Activated T-helper 2 cell treated with anti-CD3 and anti-CD28 coated beads, Interferon-gamma antibody, Interleukin-2, Interleukin-4, amounts not matched to agents 10 μg/mL and 5 μg/mL and 100 μg/mL, durations not matched to agents 14 hours and 24 hours and 36 hours (primary cell): Measurements from ENCODE around the gene NOS3. TPM values are rescaled to one million over a fixed set of nuclear protein-coding genes. Genes with fewer than 3 reads are reported as not detected.
A peak's percentile ranks its signal among the peaks of the same experiment; 100 is the strongest.
"Not testable (repeated sequence)": the region's sequence is repeated elsewhere in the genome, so short reads cannot be mapped to it uniquely, and the experiment has no call there.

Experiments
- DNase-seq: peaks from one replicate; pipeline ENCODE4 v3.0.0; 2021; ENCODE audit warnings: low spot score
- H3K27ac Mint-ChIP-seq: one replicate; pipeline ENCODE4 v1.8.0; 2021; ENCODE audit warnings: mixed read lengths
- H3K27me3 Mint-ChIP-seq: one replicate; pipeline ENCODE4 v1.8.0; 2021; ENCODE audit warnings: low read depth, mixed read lengths
- H3K36me3 Mint-ChIP-seq: one replicate; pipeline ENCODE4 v1.8.0; 2021; ENCODE audit warnings: low read depth, mixed read lengths
- H3K4me1 Mint-ChIP-seq: one replicate; pipeline ENCODE4 v1.8.0; 2021; ENCODE audit warnings: low read depth, mixed read lengths
- H3K4me3 Mint-ChIP-seq: one replicate; pipeline ENCODE4 v1.8.0; 2021; ENCODE audit warnings: low read depth, mild to moderate bottlenecking, moderate library complexity, mixed read lengths
- H3K9me3 Mint-ChIP-seq: one replicate; pipeline ENCODE4 v1.8.0; 2021; ENCODE audit warnings: mixed read lengths
- intact Hi-C: fragments of 100-400 bp; cut with micrococcal nuclease; formaldehyde crosslinking; loops from one replicate; pipeline ENCODE4 v1.15.1; 2023
- total RNA-seq: library from RNA; stranded (reverse); gene quantifications from 2 replicates; pipeline ENCODE4 v1.2.3, GENCODE V29; 2022

Gene NOS3
- total RNA-seq, 1 donor from 2014 or later: 9.8 TPM

DNA sequence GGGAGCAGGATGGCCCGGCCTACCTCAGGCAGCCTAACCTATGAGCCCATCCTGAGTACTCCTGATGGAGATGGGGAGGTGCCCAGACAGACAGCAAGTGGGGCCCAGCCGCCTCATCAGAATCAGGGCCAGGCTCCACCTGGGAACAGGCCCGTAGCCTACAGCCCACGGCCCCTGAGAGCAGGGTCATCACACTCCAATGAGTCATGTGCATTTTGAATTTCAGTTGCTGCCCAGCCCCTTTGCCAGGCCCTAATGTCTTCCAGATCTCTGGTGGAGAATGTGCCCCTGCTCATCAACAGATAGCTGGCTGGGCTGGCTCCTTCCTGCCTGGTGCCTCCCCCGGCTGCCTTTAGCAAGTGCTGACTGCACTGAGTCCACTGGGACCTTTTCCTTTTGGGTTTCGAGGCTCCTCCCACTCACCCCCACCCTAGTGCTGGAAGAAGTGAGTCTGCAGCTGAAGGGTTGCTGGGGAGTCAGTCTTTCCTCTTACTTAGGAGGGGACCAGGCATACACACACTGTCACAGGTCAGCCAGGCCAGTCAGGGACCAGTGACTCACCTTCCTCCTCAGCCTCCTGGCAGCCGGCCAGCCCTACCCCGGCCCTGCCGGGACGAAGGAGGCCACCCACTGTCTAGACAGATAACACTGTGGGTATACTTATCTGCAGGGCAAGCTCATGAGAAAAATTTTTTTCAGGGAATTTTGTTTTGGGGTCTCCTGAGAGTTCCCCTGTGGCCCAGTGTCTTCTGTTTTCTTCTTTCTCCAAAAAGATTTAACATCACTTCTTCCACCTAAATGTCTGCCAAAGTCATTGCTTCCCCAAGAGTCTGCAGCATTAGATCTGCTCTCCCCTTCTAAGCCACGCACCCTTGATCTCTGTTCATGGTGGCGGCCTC, 48.4 kb downstream of the NOS3 start:
- H3K4me3 Mint-ChIP-seq: no peak overlapping the region
- H3K27ac Mint-ChIP-seq: peak overlapping the region; percentile 91
- H3K27me3 Mint-ChIP-seq: no peaks in the 10 kb centered on the region
- peaks cover 15% of the 10 kb centered on the region for H3K4me1 Mint-ChIP-seq
- intact Hi-C loops: loop anchor here (1.0 kb wide), 2 partner anchors 11 to 19 kb away; partner anchors contain the start of gene ABCB8
- H3K36me3 Mint-ChIP-seq: peaks cover 20% of the 10 kb centered on the region
- no peak for DNase-seq
- no peaks in the 10 kb centered on the region for H3K9me3 Mint-ChIP-seq

DNA sequence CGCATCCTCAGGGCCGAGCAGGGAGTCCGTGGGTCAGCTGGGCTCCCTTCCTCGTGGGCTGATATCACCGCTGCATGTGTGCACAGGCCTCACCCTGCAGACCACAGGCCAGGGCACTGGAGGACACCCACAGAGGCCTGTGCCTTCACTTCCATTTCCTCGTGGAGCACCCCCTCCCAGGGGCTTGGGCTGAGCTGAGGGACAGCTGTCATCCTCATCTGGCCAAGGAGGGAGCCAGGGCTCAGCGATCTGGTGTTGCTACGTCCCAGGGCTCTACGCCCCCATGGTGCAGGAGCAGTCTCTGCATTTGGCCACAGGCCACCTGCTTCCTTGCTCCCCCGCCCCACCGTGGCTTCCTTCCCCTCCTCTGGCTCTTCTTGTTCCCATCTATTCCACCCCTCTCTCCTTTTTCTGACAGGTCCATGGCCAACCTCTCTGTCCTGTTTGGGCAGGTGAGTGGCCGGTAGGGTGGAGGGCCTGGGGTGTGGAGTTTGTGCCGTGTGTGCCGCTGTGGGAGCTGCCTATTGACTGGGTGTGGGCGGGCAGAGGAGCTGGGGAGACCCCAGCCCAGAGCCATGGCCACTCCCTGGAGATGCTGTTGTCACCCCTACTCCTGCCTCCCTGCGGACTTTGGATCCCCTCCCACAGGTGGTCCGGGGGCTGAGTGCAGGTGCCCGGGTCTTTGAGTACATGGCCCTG, 49.2 kb downstream of the NOS3 start:
- peak overlapping the region; percentile 91 for H3K27ac Mint-ChIP-seq
- peaks cover 15% of the 10 kb centered on the region for H3K4me1 Mint-ChIP-seq
- H3K4me3 Mint-ChIP-seq: no peak overlapping the region
- H3K9me3 Mint-ChIP-seq: no peaks in the 10 kb centered on the region
- no peak for DNase-seq
- no peaks in the 10 kb centered on the region for H3K27me3 Mint-ChIP-seq
- H3K36me3 Mint-ChIP-seq: peaks cover 19% of the 10 kb centered on the region
- intact Hi-C loops: loop anchor here (1.0 kb wide), 2 partner anchors 12 to 18 kb away; partner anchors contain the start of gene ABCB8

DNA sequence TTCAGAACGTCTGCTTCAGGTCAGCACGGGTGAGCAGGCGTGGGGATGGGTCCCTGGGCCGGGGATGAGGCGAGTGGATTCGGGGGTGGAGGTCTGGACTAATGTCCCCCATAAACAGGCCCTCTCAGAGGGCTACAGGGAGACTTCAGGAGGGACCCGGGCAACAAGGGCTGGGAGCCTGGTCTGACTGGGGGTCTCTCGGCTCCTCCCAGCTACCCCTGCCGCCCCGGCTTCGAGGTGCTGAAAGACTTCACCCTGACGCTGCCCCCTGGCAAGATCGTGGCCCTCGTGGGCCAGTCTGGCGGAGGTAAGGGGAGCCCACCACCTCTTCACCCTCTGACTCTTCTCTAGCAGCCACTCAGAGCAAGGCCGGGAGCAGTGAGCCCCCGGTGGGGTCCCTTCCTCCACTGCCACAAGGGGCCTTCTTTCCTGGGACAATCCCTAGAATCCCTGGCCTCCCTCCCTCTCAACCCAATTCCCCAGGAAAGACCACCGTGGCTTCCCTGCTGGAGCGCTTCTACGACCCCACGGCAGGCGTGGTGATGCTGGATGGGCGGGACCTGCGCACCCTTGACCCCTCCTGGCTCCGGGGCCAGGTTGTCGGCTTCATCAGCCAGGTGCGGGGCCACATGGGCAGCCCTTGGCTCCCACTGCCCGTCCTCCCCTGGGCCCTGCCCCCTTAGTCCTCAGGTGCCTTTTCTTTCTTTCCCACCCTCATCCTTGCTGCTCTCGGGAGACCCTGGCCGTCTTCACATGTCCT, 50.0 kb downstream of the NOS3 start:
- Mint-ChIP-seq H3K27me3 (no peaks in the 10 kb centered on the region), H3K27ac (no peak overlapping the region), H3K4me1 (peaks cover 15% of the 10 kb centered on the region), H3K4me3 (no peak overlapping the region), H3K9me3 (no peaks in the 10 kb centered on the region), H3K36me3 (peaks cover 14% of the 10 kb centered on the region)
- no peak for DNase-seq
- intact Hi-C loops: no loop called here

DNA sequence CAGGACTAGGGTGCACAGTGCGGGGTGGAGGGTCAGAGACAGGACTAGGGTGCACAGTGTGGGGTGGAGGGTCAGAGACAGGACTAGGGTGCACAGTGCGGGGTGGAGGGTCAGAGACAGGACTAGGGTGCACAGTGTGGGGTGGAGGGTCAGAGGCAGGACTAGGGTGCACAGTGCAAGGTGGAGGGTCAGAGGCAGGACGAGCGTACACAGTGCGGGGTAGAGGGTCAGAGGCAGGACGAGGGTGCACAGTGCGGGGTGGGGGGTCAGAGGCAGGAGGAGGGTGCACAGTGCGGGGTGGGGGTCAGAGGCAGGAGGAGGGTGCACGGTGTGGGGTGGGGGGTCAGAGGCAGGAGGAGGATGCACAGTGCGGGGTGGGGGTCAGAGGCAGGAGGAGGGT, 52.6 kb downstream of the NOS3 start:
- H3K4me1 Mint-ChIP-seq: peaks cover 15% of the 10 kb centered on the region
- H3K9me3 Mint-ChIP-seq, H3K27ac Mint-ChIP-seq, H3K4me3 Mint-ChIP-seq, H3K27me3 Mint-ChIP-seq, H3K36me3 Mint-ChIP-seq, DNase-seq, intact Hi-C loops: not testable (repeated sequence)

DNA sequence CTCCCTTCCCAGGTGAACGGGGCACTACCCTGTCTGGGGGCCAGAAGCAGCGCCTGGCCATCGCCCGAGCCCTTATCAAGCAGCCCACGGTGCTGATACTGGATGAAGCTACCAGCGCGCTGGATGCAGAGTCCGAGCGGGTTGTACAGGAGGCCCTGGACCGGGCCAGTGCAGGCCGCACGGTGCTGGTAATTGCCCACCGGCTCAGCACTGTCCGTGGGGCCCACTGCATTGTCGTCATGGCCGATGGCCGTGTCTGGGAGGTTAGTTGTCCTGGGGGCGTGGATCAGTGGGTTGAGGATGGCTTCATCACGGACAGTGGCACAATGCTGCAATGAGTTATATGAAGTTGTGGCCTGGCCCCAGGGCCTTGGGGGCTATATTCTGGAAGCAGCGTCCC, 53.1 kb downstream of the NOS3 start:
- intact Hi-C loops: no loop called here

GRCh38 chr7:151045262-151045661, 54.4 kb downstream of the NOS3 start:
- Mint-ChIP-seq H3K9me3 (no peaks in the 10 kb centered on the region), H3K27me3 (peaks cover 3% of the 10 kb centered on the region), H3K4me3 (no peak overlapping the region), H3K4me1 (no peaks in the 10 kb centered on the region), H3K27ac (peak overlapping the region; percentile 38), H3K36me3 (no peaks in the 10 kb centered on the region)
- intact Hi-C loops: no loop called here
- no peak for DNase-seq

More for the DNA sequence above, 53.1 kb downstream of the NOS3 start:
- no peak for DNase-seq
- no peak overlapping the region for H3K4me3 Mint-ChIP-seq
- H3K9me3 Mint-ChIP-seq: no peaks in the 10 kb centered on the region
- no peak overlapping the region for H3K27ac Mint-ChIP-seq
- no peaks in the 10 kb centered on the region for H3K27me3 Mint-ChIP-seq
- H3K36me3 Mint-ChIP-seq: peaks cover 3% of the 10 kb centered on the region
- H3K4me1 Mint-ChIP-seq: peaks cover 11% of the 10 kb centered on the region

- Mint-ChIP-seq H3K4me3 (no peak overlapping the region), H3K27me3 (peaks cover 3% of the 10 kb centered on the region), H3K4me1 (no peaks in the 10 kb centered on the region), H3K27ac (no peak overlapping the region), H3K36me3 (no peaks in the 10 kb centered on the region), H3K9me3 (no peaks in the 10 kb centered on the region)
- no peak for DNase-seq
- intact Hi-C loops: no loop called here
Measured at GRCh38 chr7:151045967-151046366, 55.1 kb downstream of the NOS3 start.

DNA sequence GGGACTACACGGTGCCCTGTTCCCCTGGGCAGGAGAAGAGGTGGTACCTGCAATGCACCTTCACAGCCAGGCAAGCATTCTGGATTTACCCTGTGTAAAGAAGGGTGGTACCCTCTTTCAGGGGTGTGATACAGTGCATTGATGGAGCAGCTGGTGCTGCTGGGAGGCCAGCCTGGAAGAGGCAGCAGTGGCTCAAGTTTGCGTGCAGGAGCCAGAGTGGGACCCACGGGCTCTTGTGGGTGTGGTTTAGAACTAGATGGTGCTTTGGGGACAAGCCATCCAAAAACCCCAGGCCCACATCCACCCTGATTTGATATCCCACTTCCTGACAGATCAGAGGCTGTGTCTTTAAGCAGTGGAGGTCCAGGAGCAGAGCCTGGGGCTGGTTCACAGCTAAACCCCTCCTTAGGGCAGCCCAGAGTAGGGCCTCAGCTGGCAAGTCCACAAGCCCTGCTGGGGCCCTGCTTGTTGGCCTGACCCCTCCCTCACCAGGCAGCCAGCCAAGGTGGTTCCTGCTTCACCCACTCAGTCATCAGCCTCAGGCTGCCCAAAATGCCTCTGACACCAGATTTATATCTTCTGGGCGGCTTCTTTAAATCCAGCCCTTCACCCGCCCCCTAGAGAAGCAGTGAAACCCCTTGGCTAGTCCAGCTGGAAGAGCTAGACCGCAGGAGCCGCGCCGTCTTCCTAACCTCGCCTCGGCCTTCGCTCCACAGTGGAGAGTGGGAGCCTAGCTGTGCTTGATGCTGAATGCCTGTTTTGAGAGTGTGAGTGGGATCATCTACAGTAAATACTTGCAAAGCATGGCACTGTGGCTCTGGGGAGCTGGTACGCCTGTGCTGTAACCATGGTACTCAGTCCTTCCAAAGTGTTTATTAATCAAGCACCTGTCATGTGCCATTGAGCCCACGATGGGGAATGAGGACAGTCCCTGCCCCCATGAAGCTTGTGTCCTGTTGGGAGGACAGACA, 56.1 kb downstream of the NOS3 start:
- no peaks in the 10 kb centered on the region for H3K4me1 Mint-ChIP-seq
- no peak overlapping the region for H3K27ac Mint-ChIP-seq
- H3K9me3 Mint-ChIP-seq: no peaks in the 10 kb centered on the region
- no peak for DNase-seq
- peaks cover 3% of the 10 kb centered on the region for H3K27me3 Mint-ChIP-seq
- intact Hi-C loops: no loop called here
- H3K4me3 Mint-ChIP-seq: no peak overlapping the region
- H3K36me3 Mint-ChIP-seq: no peaks in the 10 kb centered on the region

- no peak within 1 kb of the TSS for H3K4me3 Mint-ChIP-seq
- no peak within 1 kb of the TSS for H3K27ac Mint-ChIP-seq
- peaks cover 3% of the 10 kb centered on the region for H3K27me3 Mint-ChIP-seq
- H3K4me1 Mint-ChIP-seq: peaks cover 2% of the 10 kb centered on the region
- DNase-seq: no peak
- intact Hi-C loops: no loop called here
- H3K36me3 Mint-ChIP-seq: peaks cover 3% of the 10 kb centered on the region
- no peaks in the 10 kb centered on the region for H3K9me3 Mint-ChIP-seq
Measured at GRCh38 chr7:151047976-151048815, 57.4 kb downstream of the NOS3 start, which contains the start of gene ASIC3. TSS of gene ASIC3 (plus strand) at chr7:151048531. CDS start at chr7:151048886, 355 bp downstream.

GRCh38 chr7:151048911-151049463, 58.2 kb downstream of the NOS3 start:
- no peaks in the 10 kb centered on the region for H3K9me3 Mint-ChIP-seq
- H3K27ac Mint-ChIP-seq: no peak overlapping the region
- intact Hi-C loops: no loop called here
- peaks cover 7% of the 10 kb centered on the region for H3K36me3 Mint-ChIP-seq
- DNase-seq: no peak
- H3K27me3 Mint-ChIP-seq: peaks cover 3% of the 10 kb centered on the region
- peaks cover 2% of the 10 kb centered on the region for H3K4me1 Mint-ChIP-seq
- no peak overlapping the region for H3K4me3 Mint-ChIP-seq

DNA sequence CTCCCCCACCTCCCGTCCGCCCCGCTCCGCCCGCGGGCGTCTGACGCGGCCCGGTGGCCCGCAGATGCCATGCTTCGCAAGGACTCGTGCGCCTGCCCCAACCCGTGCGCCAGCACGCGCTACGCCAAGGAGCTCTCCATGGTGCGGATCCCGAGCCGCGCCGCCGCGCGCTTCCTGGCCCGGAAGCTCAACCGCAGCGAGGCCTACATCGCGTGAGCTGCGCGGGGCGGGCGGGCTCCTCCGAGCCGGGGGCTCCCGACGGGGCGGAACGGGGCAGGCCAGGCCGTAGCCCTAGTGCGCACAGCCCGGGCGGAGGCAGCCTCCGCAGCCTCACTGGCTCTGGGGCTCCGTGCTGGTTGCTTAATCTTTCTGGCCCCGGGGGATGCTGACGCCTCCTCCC, 60.3 kb downstream of the NOS3 start:
- intact Hi-C loops: no loop called here

More for the DNA sequence above, 60.3 kb downstream of the NOS3 start:
- Mint-ChIP-seq H3K36me3 (peaks cover 14% of the 10 kb centered on the region), H3K4me3 (no peak overlapping the region), H3K27ac (no peak overlapping the region), H3K9me3 (no peaks in the 10 kb centered on the region), H3K27me3 (peaks cover 3% of the 10 kb centered on the region), H3K4me1 (peaks cover 2% of the 10 kb centered on the region)
- peak; percentile 67 for DNase-seq
